Lower lobe of right lung (tissue), 2 donors: ENCODE results near the gene FGF7. TPM values are rescaled to one million over a fixed set of nuclear protein-coding genes. Genes with fewer than 3 reads are reported as not detected.

ENCODE experiments used
- ATAC-seq, 2 donors: fragments of 200-7000 bp; cut with Tn5 transposase; one replicate each; pipeline ENCODE4 v1.9.1; 2020 to 2022; ENCODE audit warnings: mild to moderate bottlenecking in 2 of 2, moderate library complexity in 2 of 2
- DNase-seq: peaks from one replicate; pipeline ENCODE4 v3.0.0-alpha.2; 2020
- H3K27ac ChIP-seq: fragments of 200-600 bp; one replicate; pipeline ENCODE4 v1.8.0; 2022
- H3K27me3 ChIP-seq: fragments of 200-600 bp; one replicate; pipeline ENCODE4 v1.8.0; 2022; ENCODE audit warnings: low read depth
- H3K36me3 ChIP-seq: fragments of 200-600 bp; one replicate; pipeline ENCODE4 v1.8.0; 2022; ENCODE audit warnings: mild to moderate bottlenecking
- H3K4me1 ChIP-seq: fragments of 200-600 bp; one replicate; pipeline ENCODE4 v1.8.0; 2022
- H3K4me3 ChIP-seq: fragments of 200-600 bp; one replicate; pipeline ENCODE4 v1.8.0; 2022; ENCODE audit warnings: mild to moderate bottlenecking
- H3K9me3 ChIP-seq: fragments of 200-600 bp; one replicate; pipeline ENCODE4 v1.8.0; 2022
- intact Hi-C: fragments of 100-400 bp; cut with DNase I; formaldehyde crosslinking; loops from one replicate; pipeline ENCODE4 v1.11.0; 2022
- total RNA-seq: library from RNA; stranded (reverse); fragmentation: NEBNext Ultra II Directional; extraction: Animal tissue kit (Norgen Biotek cat#: 25700); gene quantifications from one replicate; pipeline ENCODE4 v1.2.1, GENCODE V29; 2021
- TF ChIP-seq, protein P1 (sequence below): fragments of 200-600 bp; IDR thresholded peaks from one replicate; pipeline ENCODE4 v1.8.0; 2022; ENCODE audit warnings: antibody characterized with exemption, mild to moderate bottlenecking
- donor health status: DM: no; HTN: yes; CAD: no; lungs with severe emphysema.

Gene FGF7
- total RNA-seq, 1 donor from 2014 or later, result 24.2 TPM

- Histone ChIP-seq H3K36me3 (no peaks in the 10 kb centered on the region), H3K4me1 (no peaks in the 10 kb centered on the region), H3K27me3 (no peaks in the 10 kb centered on the region), H3K27ac (no peak overlapping the region), H3K9me3 (no peaks in the 10 kb centered on the region), H3K4me3 (peak overlapping the region; percentile 47)
- intact Hi-C loops, result no loop called here
- TF ChIP-seq, protein P1, sequence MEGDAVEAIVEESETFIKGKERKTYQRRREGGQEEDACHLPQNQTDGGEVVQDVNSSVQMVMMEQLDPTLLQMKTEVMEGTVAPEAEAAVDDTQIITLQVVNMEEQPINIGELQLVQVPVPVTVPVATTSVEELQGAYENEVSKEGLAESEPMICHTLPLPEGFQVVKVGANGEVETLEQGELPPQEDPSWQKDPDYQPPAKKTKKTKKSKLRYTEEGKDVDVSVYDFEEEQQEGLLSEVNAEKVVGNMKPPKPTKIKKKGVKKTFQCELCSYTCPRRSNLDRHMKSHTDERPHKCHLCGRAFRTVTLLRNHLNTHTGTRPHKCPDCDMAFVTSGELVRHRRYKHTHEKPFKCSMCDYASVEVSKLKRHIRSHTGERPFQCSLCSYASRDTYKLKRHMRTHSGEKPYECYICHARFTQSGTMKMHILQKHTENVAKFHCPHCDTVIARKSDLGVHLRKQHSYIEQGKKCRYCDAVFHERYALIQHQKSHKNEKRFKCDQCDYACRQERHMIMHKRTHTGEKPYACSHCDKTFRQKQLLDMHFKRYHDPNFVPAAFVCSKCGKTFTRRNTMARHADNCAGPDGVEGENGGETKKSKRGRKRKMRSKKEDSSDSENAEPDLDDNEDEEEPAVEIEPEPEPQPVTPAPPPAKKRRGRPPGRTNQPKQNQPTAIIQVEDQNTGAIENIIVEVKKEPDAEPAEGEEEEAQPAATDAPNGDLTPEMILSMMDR, result no peak
- ATAC-seq (no peak), DNase-seq (no peak)
These were observed 4.3 kb downstream of the FGF7 start for GRCh38 chr15:49427372-49427771.

DNA sequence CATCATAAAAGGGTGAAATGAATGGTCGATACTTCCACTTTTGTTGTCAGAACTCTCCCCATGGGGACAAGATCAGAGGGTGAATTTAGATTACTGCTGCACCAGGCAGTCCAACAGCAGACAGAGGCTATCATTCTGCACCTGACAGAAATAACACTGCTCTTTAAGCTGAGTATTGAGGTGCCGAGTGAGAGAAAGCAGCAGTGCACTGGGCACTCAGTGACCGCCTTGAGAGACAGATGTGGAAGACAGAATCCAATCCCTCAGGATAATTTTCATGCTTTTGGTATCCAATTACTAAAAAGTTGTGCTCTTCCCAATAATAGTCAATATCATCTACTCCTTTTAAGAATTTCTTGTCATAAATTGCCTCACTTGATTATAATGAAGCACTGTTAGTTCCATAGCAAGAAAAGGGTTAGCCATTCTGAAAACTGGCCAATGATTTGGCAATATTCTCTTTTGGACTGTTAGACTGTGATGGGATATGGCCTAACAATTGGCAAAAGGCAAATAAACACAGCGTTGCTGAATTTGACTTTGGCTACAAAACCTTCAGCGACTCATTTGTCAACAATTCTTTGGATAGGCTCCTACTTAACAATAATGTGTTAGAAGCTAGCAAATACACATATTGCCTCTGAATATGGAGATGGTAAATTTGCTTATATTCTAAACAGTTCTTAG is 5.5 kb downstream of the FGF7 start:
- TF ChIP-seq, protein P1, result no peak
- H3K4me3 ChIP-seq, result peak overlapping the region; percentile 47
- no peaks in the 10 kb centered on the region for H3K4me1 ChIP-seq
- DNase-seq, result no peak
- no peaks in the 10 kb centered on the region for H3K36me3 ChIP-seq
- no peak overlapping the region for H3K27ac ChIP-seq
- H3K9me3 ChIP-seq, result no peaks in the 10 kb centered on the region
- peak; percentile 54 to 69 for ATAC-seq
- H3K27me3 ChIP-seq, result no peaks in the 10 kb centered on the region
- intact Hi-C loops, result no loop called here

GRCh38 chr15:49430046-49430445 is 7.0 kb downstream of the FGF7 start:
- no peak for DNase-seq
- H3K27ac ChIP-seq, result no peak overlapping the region

GRCh38 chr15:49435174-49435573 is 12.1 kb downstream of the FGF7 start:
- intact Hi-C loops, result no loop called here
- TF ChIP-seq, protein P1, result no peak
- Histone ChIP-seq H3K27ac (no peak overlapping the region), H3K4me3 (no peak overlapping the region), H3K4me1 (peaks cover 15% of the 10 kb centered on the region), H3K9me3 (no peaks in the 10 kb centered on the region), H3K36me3 (no peaks in the 10 kb centered on the region), H3K27me3 (no peaks in the 10 kb centered on the region)
- DNase-seq, result no peak
- peak in 1 of 2 donors; percentile 58 for ATAC-seq

More at GRCh38 chr15:49430046-49430445, 7.0 kb downstream of the FGF7 start:
- no peak overlapping the region for H3K4me3 ChIP-seq
- TF ChIP-seq, protein P1, result no peak
- intact Hi-C loops, result no loop called here
- H3K4me1 ChIP-seq, result no peaks in the 10 kb centered on the region
- H3K27me3 ChIP-seq, result no peaks in the 10 kb centered on the region
- ATAC-seq, result no peak
- H3K9me3 ChIP-seq, result no peaks in the 10 kb centered on the region
- no peaks in the 10 kb centered on the region for H3K36me3 ChIP-seq

- no peak overlapping the region for H3K27ac ChIP-seq
- ATAC-seq (no peak), DNase-seq (no peak)
- H3K4me3 ChIP-seq, result no peak overlapping the region
- no peaks in the 10 kb centered on the region for H3K27me3 ChIP-seq
- H3K36me3 ChIP-seq, result no peaks in the 10 kb centered on the region
- intact Hi-C loops, result no loop called here
- H3K4me1 ChIP-seq, result peaks cover 15% of the 10 kb centered on the region
- TF ChIP-seq, protein P1, result no peak
- no peaks in the 10 kb centered on the region for H3K9me3 ChIP-seq
These were observed 13.7 kb downstream of the FGF7 start for GRCh38 chr15:49436751-49437150.
